ENCODE measurements around the gene CA9. TPM values are rescaled to one million over a fixed set of nuclear protein-coding genes. Genes with fewer than 3 reads are reported as not detected.

CA9 gene
- polyA plus RNA-seq, 4 donors, result 0.09 to 172 (median 4.4) TPM

DNA sequence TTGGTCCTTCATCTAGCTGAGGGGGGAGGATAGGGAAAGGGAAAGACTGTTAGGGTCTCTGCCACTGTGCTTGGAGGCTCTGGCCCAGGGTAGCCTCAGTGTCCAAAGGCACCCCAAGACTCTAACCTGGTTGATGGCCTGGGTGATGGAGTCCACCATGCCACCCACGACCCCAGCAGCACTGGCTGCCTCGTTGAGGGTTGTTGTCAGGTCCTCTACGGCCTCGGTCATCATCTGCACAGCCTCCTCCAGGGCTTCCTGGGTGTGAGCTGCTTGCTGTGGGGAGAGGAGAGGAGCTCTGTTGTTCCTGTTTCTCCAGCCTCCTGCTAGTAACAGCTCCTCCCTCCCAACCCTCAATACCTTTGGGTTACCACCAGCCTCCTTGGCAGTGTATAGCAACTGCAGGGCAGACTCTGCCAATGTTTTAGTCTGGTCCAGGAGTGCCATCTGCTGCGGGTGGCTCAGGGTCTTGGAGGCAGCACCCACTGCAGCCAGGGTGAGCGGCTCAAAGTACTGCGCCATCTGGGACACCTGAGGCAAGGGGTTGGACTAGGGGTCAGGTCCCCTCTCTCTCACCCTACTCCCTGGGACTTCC, 32.2 kb downstream of the CA9 start:
- peaks cover 48 to 83% (median 64%) of the 10 kb centered on the region in 3 donors for H3K36me3 ChIP-seq (ENCODE audit: control insufficient read depth in 3 of 3, insufficient read depth in 2 of 3, low read depth in 1 of 3, low read length in 3 of 3)
- WGBS, 3 donors, result 90 to 95% (median 91%) methylated on average over 7 of the region's 7 CpGs
- DNase-seq (no peak), FAIRE-seq (no peak)
- no peaks in the 10 kb centered on the region for H3K9me3 ChIP-seq (ENCODE audit: control insufficient read depth in 2 of 2, insufficient read depth in 1 of 2, low read depth in 1 of 2, low read length in 1 of 2)
- H3K4me1 ChIP-seq (ENCODE audit: control insufficient read depth in 3 of 3, insufficient read depth in 2 of 3, low read depth in 1 of 3, low read length in 2 of 3), result no peaks in the 10 kb centered on the region
- H3K27ac ChIP-seq (ENCODE audit: low read depth in 1 of 3, low read length in 2 of 3), result no peak overlapping the region
- H3K4me3 ChIP-seq (ENCODE audit: low read depth in 1 of 3, low read length in 3 of 3), result no peak overlapping the region
- no peaks in the 10 kb centered on the region for H3K27me3 ChIP-seq (ENCODE audit: control insufficient read depth in 3 of 3, insufficient read depth in 3 of 3, low read length in 3 of 3)

GRCh38 chr9:35706951-35707350, 33.2 kb downstream of the CA9 start:
- H3K27ac ChIP-seq (ENCODE audit: low read depth in 1 of 3, low read length in 2 of 3), result no peak overlapping the region
- peaks cover 44 to 86% (median 66%) of the 10 kb centered on the region in 3 donors for H3K36me3 ChIP-seq (ENCODE audit: control insufficient read depth in 3 of 3, insufficient read depth in 2 of 3, low read depth in 1 of 3, low read length in 3 of 3)
- no peaks in the 10 kb centered on the region for H3K9me3 ChIP-seq (ENCODE audit: control insufficient read depth in 2 of 2, insufficient read depth in 1 of 2, low read depth in 1 of 2, low read length in 1 of 2)
- DNase-seq (no peak), FAIRE-seq (no peak)
- no peaks in the 10 kb centered on the region for H3K27me3 ChIP-seq (ENCODE audit: control insufficient read depth in 3 of 3, insufficient read depth in 3 of 3, low read length in 3 of 3)
- whole genome bisulfite sequencing, 3 donors, result 86 to 97% (median 87%) methylated on average over 10 of the region's 10 CpGs
- no peak overlapping the region for H3K4me3 ChIP-seq (ENCODE audit: low read depth in 1 of 3, low read length in 3 of 3)
- no peaks in the 10 kb centered on the region for H3K4me1 ChIP-seq (ENCODE audit: control insufficient read depth in 3 of 3, insufficient read depth in 2 of 3, low read depth in 1 of 3, low read length in 2 of 3)

GRCh38 chr9:35708146-35708545, 34.4 kb downstream of the CA9 start:
- Histone ChIP-seq H3K4me1 (ENCODE audit: control insufficient read depth in 3 of 3, insufficient read depth in 2 of 3, low read depth in 1 of 3, low read length in 2 of 3) (no peaks in the 10 kb centered on the region), H3K9me3 (ENCODE audit: control insufficient read depth in 2 of 2, insufficient read depth in 1 of 2, low read depth in 1 of 2, low read length in 1 of 2) (no peaks in the 10 kb centered on the region), H3K27ac (ENCODE audit: low read depth in 1 of 3, low read length in 2 of 3) (no peak overlapping the region), H3K4me3 (ENCODE audit: low read depth in 1 of 3, low read length in 3 of 3) (no peak overlapping the region), H3K27me3 (ENCODE audit: control insufficient read depth in 3 of 3, insufficient read depth in 3 of 3, low read length in 3 of 3) (no peaks in the 10 kb centered on the region), H3K36me3 (ENCODE audit: control insufficient read depth in 3 of 3, insufficient read depth in 2 of 3, low read depth in 1 of 3, low read length in 3 of 3) (peaks cover 45 to 89% (median 72%) of the 10 kb centered on the region in 3 donors)
- DNase-seq (no peak), FAIRE-seq (no peak)
- WGBS, 3 donors, result 94 to 98% (median 95%) methylated on average over 4 of the region's 4 CpGs

DNA sequence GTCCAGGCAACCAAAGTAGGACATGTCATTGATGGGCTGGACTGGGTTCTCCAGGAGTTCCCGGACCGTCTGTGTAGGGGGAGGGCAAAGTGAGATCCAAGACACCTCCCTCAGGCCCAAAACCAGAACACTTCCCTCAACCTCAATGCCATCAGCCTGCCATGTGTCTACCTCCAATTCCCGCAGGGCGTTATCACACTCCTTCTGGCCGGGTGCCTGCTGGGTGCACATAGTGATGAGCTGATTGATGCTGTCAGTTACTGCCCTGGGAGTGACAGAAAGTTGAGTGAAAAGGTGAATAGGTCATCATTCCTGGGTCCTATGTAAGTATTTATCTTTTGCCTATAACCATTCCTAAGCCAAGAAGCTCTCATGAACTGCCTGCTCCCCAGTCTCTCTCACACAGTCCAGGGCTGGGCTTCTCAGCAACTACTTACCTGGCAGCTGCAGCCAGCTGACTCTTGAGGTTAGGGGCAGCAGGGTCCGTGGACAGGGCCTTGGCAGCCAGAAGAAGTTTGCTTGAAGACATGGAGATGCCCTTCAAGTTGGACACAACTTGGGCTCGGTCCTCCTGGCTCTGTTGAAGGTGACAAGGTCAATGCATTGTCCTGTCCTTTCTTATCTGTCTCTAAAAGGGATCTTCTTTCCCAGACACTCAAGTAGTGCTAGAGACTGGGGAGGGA, 37.2 kb downstream of the CA9 start:
- H3K4me3 ChIP-seq (ENCODE audit: low read depth in 1 of 3, low read length in 3 of 3), result no peak overlapping the region
- H3K36me3 ChIP-seq (ENCODE audit: control insufficient read depth in 3 of 3, insufficient read depth in 2 of 3, low read depth in 1 of 3, low read length in 3 of 3), result peaks cover 34 to 85% (median 63%) of the 10 kb centered on the region in 3 donors
- H3K27ac ChIP-seq (ENCODE audit: low read depth in 1 of 3, low read length in 2 of 3), result no peak overlapping the region
- WGBS, 3 donors, result 78 to 85% (median 83%) methylated on average over 7 of the region's 7 CpGs
- no peaks in the 10 kb centered on the region for H3K4me1 ChIP-seq (ENCODE audit: control insufficient read depth in 3 of 3, insufficient read depth in 2 of 3, low read depth in 1 of 3, low read length in 2 of 3)
- H3K9me3 ChIP-seq (ENCODE audit: control insufficient read depth in 2 of 2, insufficient read depth in 1 of 2, low read depth in 1 of 2, low read length in 1 of 2), result no peaks in the 10 kb centered on the region
- no peaks in the 10 kb centered on the region for H3K27me3 ChIP-seq (ENCODE audit: control insufficient read depth in 3 of 3, insufficient read depth in 3 of 3, low read length in 3 of 3)
- DNase-seq (no peak), FAIRE-seq (no peak)

DNA sequence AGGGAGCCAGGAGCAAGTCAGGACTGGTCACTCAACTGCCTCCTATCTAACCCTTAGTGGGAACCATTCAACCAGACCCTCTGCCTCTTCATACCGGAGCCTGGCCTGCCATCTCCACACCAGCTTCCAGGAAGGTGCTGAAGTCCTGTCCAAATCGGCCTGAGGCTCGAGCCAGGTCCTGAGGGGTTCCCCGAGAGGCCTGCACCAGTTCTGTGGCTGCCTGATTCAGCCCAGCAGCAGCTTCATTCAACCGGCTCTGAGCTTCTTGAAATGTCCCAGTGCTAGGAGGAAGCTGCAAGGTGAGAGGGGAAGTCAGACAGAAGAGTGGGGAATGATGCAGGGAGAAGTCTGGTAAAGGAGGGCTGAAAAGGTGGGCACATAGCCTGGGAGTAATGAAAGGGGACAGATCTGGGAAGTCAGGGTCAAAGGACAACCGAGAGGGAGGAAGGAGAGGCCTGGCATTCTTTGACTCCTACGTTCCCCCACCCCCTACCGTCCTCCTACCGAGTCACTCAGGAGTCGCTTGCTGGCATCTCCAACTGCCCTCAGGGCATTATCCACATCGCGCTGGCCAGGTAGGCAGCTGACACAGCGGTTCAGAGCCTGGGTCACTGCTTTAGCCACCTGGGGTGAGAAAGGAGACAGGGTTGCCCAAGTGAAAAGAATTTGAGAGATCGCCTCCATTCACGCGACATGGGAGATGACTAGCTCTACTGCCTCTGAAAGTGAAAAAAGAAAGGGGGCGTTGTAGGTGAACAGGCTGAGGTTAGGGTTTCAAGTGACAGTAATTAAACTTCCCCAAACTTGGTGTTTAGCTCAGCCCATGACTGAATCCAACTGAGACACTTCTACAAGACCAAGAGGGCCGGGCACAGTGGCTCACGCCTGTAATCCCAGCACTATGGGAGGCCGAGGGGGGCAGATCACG, 38.0 kb downstream of the CA9 start:
- no peak for FAIRE-seq
- H3K4me1 ChIP-seq (ENCODE audit: control insufficient read depth in 3 of 3, insufficient read depth in 2 of 3, low read depth in 1 of 3, low read length in 2 of 3), result no peaks in the 10 kb centered on the region
- no peak overlapping the region for H3K4me3 ChIP-seq (ENCODE audit: low read depth in 1 of 3, low read length in 3 of 3)
- 85 to 88% (median 85%) methylated on average over 21 of the region's 21 CpGs for WGBS, 3 donors
- DNase-seq, result no peak
- peaks cover 29 to 83% (median 62%) of the 10 kb centered on the region in 3 donors for H3K36me3 ChIP-seq (ENCODE audit: control insufficient read depth in 3 of 3, insufficient read depth in 2 of 3, low read depth in 1 of 3, low read length in 3 of 3)
- H3K9me3 ChIP-seq (ENCODE audit: control insufficient read depth in 2 of 2, insufficient read depth in 1 of 2, low read depth in 1 of 2, low read length in 1 of 2), result no peaks in the 10 kb centered on the region
- no peak overlapping the region for H3K27ac ChIP-seq (ENCODE audit: low read depth in 1 of 3, low read length in 2 of 3)
- H3K27me3 ChIP-seq (ENCODE audit: control insufficient read depth in 3 of 3, insufficient read depth in 3 of 3, low read length in 3 of 3), result no peaks in the 10 kb centered on the region

- no peak for FAIRE-seq
- H3K36me3 ChIP-seq (ENCODE audit: control insufficient read depth in 3 of 3, insufficient read depth in 2 of 3, low read depth in 1 of 3, low read length in 3 of 3), result peaks cover 29 to 84% (median 61%) of the 10 kb centered on the region in 3 donors
These were observed 39.2 kb downstream of the CA9 start for GRCh38 chr9:35712762-35713400.

DNA sequence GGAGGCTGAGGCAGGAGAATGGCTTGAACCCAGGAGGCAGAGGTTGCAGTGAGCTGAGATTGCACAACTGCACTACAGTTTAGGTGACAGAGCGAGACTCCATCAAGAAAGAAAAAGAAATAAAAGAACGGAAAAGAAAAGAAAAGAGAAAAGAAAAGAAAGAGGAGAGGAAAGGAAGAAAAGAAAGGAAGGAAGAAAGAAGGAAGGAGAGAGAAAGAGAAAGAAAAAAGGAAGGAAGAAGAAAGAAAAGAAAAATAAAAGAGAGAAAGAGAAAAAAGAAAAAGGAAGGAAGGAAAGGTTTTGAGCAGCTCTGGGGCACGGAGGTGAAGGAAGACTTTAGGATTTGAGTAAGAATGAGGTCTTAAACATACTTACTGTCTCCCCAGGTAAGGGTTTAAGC, 39.9 kb downstream of the CA9 start:
- Histone ChIP-seq H3K27me3 (ENCODE audit: control insufficient read depth in 3 of 3, insufficient read depth in 3 of 3, low read length in 3 of 3) (no peaks in the 10 kb centered on the region), H3K4me1 (ENCODE audit: control insufficient read depth in 3 of 3, insufficient read depth in 2 of 3, low read depth in 1 of 3, low read length in 2 of 3) (no peaks in the 10 kb centered on the region), H3K27ac (ENCODE audit: low read depth in 1 of 3, low read length in 2 of 3) (no peak overlapping the region), H3K36me3 (ENCODE audit: control insufficient read depth in 3 of 3, insufficient read depth in 2 of 3, low read depth in 1 of 3, low read length in 3 of 3) (peaks cover 31 to 85% (median 61%) of the 10 kb centered on the region in 3 donors), H3K4me3 (ENCODE audit: low read depth in 1 of 3, low read length in 3 of 3) (no peak overlapping the region), H3K9me3 (ENCODE audit: control insufficient read depth in 2 of 2, insufficient read depth in 1 of 2, low read depth in 1 of 2, low read length in 1 of 2) (no peaks in the 10 kb centered on the region)
- no peak for DNase-seq
- WGBS, 3 donors, result 88 to 94% (median 92%) methylated on average over 3 of the region's 3 CpGs
- no peak for FAIRE-seq

More at GRCh38 chr9:35712762-35713400, 39.2 kb downstream of the CA9 start:
- H3K4me3 ChIP-seq (ENCODE audit: low read depth in 1 of 3, low read length in 3 of 3), result no peak overlapping the region
- H3K27ac ChIP-seq (ENCODE audit: low read depth in 1 of 3, low read length in 2 of 3), result no peak overlapping the region
- no peaks in the 10 kb centered on the region for H3K4me1 ChIP-seq (ENCODE audit: control insufficient read depth in 3 of 3, insufficient read depth in 2 of 3, low read depth in 1 of 3, low read length in 2 of 3)
- no peak for DNase-seq
- WGBS, 3 donors, result 89 to 91% (median 89%) methylated on average over 10 to 11 of the region's 11 CpGs
- H3K9me3 ChIP-seq (ENCODE audit: control insufficient read depth in 2 of 2, insufficient read depth in 1 of 2, low read depth in 1 of 2, low read length in 1 of 2), result no peaks in the 10 kb centered on the region
- H3K27me3 ChIP-seq (ENCODE audit: control insufficient read depth in 3 of 3, insufficient read depth in 3 of 3, low read length in 3 of 3), result no peaks in the 10 kb centered on the region

- H3K4me1 ChIP-seq (ENCODE audit: control insufficient read depth in 3 of 3, insufficient read depth in 2 of 3, low read depth in 1 of 3, low read length in 2 of 3), result no peaks in the 10 kb centered on the region
- H3K27ac ChIP-seq (ENCODE audit: low read depth in 1 of 3, low read length in 2 of 3), result no peak overlapping the region
- no peaks in the 10 kb centered on the region for H3K27me3 ChIP-seq (ENCODE audit: control insufficient read depth in 3 of 3, insufficient read depth in 3 of 3, low read length in 3 of 3)
- FAIRE-seq (no peak), DNase-seq (no peak)
- H3K4me3 ChIP-seq (ENCODE audit: low read depth in 1 of 3, low read length in 3 of 3), result no peak overlapping the region
- H3K36me3 ChIP-seq (ENCODE audit: control insufficient read depth in 3 of 3, insufficient read depth in 2 of 3, low read depth in 1 of 3, low read length in 3 of 3), result peaks cover 34 to 88% (median 66%) of the 10 kb centered on the region in 3 donors
- 88 to 96% (median 91%) methylated on average over 6 of the region's 6 CpGs for WGBS, 3 donors
- no peaks in the 10 kb centered on the region for H3K9me3 ChIP-seq (ENCODE audit: control insufficient read depth in 2 of 2, insufficient read depth in 1 of 2, low read depth in 1 of 2, low read length in 1 of 2)
These were observed 40.4 kb downstream of the CA9 start for GRCh38 chr9:35714123-35714522.
